ENCODE data around the gene LATS2.

LATS2 gene

GRCh38 chr13:20993661-20994440 is 67.5 kb downstream of the LATS2 start:
- DNase-seq (ENCODE audit: low read depth in 2 of 2): no peak

- no peak for DNase-seq (ENCODE audit: low read depth in 2 of 2)
Measured at GRCh38 chr13:20993211-20993610, 68.2 kb downstream of the LATS2 start.

- no peak for DNase-seq (ENCODE audit: low read depth in 2 of 2)
Measured at GRCh38 chr13:20991741-20992520, 69.5 kb downstream of the LATS2 start.

GRCh38 chr13:20990910-20991525 is 70.4 kb downstream of the LATS2 start:
- DNase-seq (ENCODE audit: low read depth in 2 of 2): no peak

- no peak for DNase-seq (ENCODE audit: low read depth in 2 of 2)
Measured at GRCh38 chr13:20989656-20990321, 71.6 kb downstream of the LATS2 start.

- no peak for DNase-seq (ENCODE audit: low read depth in 2 of 2)
Measured at GRCh38 chr13:20988909-20989655, 72.3 kb downstream of the LATS2 start.

- DNase-seq (ENCODE audit: low read depth in 2 of 2): no peak
Measured at GRCh38 chr13:20988033-20988908, 73.1 kb downstream of the LATS2 start.

- DNase-seq (ENCODE audit: low read depth in 2 of 2): no peak
Measured at GRCh38 chr13:20987599-20987998, 73.8 kb downstream of the LATS2 start.

GRCh38 chr13:20984879-20985278 is 76.5 kb downstream of the LATS2 start:
- no peak for DNase-seq (ENCODE audit: low read depth in 2 of 2)

GRCh38 chr13:20983386-20983785 is 78.0 kb downstream of the LATS2 start:
- no peak for DNase-seq (ENCODE audit: low read depth in 2 of 2)

- no peak for DNase-seq (ENCODE audit: low read depth in 2 of 2)
Measured at GRCh38 chr13:20981370-20982095, 79.9 kb downstream of the LATS2 start.

GRCh38 chr13:20980899-20981298 is 80.5 kb downstream of the LATS2 start:
- DNase-seq (ENCODE audit: low read depth in 2 of 2): no peak

GRCh38 chr13:20980430-20980829 is 81.0 kb downstream of the LATS2 start:
- no peak for DNase-seq (ENCODE audit: low read depth in 2 of 2)

GRCh38 chr13:20977394-20977793 is 84.0 kb downstream of the LATS2 start:
- no peak for DNase-seq (ENCODE audit: low read depth in 2 of 2)

GRCh38 chr13:20974981-20975585 is 86.3 kb downstream of the LATS2 start:
- no peak for DNase-seq (ENCODE audit: low read depth in 2 of 2)

- no peak for DNase-seq (ENCODE audit: low read depth in 2 of 2)
Measured at GRCh38 chr13:20973886-20974425, 87.4 kb downstream of the LATS2 start.

GRCh38 chr13:20972731-20973130 is 88.7 kb downstream of the LATS2 start:
- DNase-seq (ENCODE audit: low read depth in 2 of 2): no peak

GRCh38 chr13:20969182-20969581 is 92.2 kb downstream of the LATS2 start:
- no peak for DNase-seq (ENCODE audit: low read depth in 2 of 2)

- no peak for DNase-seq (ENCODE audit: low read depth in 2 of 2)
Measured at GRCh38 chr13:20968745-20969144, 92.6 kb downstream of the LATS2 start.

Data from stimulated activated CD4-positive, alpha-beta T cell treated with anti-CD3 and anti-CD28 coated beads, Interleukin-4, amount 100 ng/mL, for 48 hours (primary cell).